Cerebellar cortex (tissue), 1 donor: Measurements from ENCODE around the gene VSIG10.

ENCODE experiments used
- DNase-seq: peaks from one replicate; pipeline ENCODE4 v3.0.0-alpha.2; 2015; ENCODE audit warnings: low spot score

The VSIG10 gene

GRCh38 chr12:118059341-118060191 lies 44.2 kb downstream of the VSIG10 start:
- DNase-seq = peak; percentile 42

DNA sequence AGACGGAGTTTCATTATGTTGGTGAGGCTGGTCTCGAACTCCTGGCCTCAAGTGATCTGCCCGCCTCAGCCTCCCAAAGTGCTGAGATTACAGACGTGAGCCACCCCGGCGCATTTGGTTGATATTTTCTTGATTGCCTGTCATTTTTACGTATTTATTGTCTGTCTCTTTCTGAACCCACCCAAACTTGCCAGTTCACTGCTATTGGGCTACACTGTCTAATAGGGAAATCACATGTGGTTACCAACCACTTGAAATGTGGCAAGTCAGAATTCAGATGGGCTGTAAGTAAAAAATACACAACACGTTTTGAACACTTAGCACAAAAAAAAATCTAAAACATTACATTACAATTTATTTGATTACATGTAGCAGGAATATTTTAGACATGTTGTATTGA lies 44.9 kb downstream of the VSIG10 start:
- no peak for DNase-seq

DNA sequence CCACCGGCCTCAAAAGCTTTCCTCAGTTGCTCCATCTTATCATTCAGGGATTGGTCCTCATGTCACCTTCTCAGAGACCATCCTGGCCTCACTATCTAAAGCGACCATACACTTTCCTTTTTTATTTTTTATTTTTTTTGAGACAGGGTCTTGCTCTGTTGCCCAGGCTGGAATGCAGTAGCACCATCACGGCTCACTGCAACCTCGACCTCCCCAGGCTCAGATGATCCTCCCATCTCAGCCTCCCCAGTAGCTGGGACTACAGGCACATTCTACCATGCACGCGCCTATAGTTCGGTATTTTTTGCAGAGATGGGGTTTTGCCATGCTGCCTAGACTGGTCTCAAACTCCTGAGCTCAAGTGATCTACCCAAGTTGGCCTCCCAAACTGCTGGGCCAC lies 45.6 kb downstream of the VSIG10 start:
- DNase-seq = no peak

DNA sequence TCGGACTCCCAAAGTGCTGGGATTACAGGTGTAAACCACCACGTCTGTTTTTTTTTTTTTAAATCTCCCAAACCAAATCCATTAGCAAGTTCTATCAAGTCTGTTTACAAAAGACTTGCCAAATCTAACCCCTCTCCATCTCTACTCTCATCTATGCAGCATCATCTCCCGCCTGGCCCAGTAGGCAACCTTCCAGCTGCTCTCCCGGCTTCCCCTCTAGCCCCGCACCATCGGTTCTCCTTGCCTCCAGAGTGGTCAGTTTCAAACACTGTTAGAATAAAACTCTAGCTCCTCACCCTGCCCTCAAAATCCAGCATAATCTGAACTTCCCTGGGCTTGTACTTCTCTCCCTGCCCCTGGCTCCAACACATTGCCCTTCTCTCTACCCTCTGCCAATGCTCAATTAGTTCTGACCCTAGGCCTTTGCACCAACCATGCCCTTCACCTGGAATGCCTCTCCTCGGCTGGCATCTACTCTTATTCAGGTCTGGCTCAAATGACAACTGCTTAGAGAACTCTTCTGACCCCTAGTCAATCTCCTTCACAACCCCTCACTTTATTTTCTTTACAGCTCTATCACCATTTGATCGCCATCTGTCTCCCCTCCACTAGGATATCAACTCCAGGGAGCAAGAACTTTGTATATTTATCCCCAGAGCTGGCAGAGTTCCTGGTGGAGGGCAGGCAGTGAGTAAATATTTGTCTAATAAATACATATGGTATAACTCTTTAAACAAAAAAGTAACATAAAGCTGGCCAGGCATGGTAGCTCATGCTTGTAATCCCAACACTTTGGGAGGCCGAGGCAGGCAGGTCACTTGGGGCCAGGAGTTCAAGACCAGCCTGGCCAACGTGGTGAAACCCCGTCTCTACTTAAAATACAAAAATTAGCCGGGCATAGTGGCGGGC lies 47.7 kb downstream of the VSIG10 start:
- no peak for DNase-seq

GRCh38 chr12:118055144-118055557 lies 48.7 kb downstream of the VSIG10 start:
- peak; percentile 37 for DNase-seq

DNA sequence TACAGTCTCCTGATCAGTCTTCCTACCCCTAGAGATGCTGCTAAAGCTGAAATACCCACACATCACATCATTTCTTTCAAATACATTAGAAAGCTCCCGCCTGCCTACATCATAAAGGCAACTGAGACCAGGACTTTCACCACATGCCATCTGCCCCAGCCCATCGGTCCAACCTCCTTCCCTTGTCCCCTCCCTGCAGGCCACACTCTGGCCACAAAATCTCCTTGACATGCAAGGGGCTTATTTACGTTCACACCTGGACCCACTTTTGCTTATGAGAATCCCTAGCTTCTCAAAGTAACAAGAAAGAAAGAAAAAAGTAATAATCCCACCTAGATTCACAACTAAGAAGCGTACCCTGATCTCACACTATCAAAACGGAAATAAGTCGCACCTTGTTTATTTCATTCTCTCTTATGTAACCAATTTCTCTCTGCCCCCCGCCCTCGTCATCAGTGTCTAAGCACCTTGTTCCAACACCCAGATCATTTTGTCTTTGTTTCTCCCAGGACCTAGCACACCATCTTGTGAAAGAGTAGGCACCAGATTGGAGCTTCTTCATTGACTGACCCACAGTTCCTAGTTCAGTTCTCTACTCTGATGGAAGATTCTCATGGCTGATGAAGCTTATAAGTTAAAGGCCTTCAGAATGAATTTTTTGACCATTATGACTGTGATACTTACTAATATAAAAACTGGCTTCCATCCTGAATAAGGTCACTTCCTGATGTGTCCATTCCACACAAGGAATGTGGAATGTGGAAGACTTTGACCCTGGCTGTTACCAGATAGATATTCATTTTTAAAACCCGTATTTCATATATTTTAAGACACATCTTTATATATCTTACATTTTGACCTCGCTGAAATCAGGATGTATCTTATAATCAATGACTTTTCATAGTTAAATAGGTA lies 50.5 kb downstream of the VSIG10 start:
- no peak for DNase-seq

DNA sequence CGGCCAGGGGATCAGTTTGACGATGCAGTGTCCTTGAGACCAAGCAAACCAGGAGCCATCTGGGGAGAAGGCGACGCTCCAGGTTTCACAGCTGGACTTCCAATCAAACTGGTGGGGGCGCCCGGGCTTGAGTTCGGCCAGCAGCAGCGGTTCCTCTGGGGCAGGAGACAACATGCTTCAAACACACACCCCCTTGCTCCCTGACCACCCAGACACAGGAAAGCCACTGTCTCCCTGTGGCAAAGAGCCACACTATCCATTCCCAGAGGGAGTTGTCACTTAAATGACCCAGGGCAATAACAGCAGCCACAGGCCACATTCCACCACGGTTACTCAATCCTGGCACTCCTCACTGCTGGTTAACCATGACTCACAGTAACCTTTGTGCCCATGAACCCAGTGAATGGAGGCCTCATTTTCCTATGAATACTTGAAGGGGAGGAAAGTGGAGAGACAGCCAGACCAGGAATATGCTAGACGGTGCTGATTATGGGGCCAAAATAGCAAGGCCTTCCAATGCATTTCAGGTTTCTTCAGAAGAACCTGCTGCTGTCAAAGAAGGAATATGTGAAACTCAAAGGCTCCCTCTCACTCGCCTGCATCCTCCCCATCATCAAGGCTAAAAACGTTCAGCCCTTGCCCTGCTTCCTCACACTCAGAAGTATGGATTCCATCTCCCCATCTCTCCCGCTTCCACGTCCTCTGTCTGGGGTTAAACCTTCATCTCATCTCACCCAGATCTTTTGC lies 51.3 kb downstream of the VSIG10 start:
- DNase-seq = no peak

GRCh38 chr12:118050972-118051910 lies 52.6 kb downstream of the VSIG10 start:
- DNase-seq = no peak

GRCh38 chr12:118046430-118046829 lies 57.4 kb downstream of the VSIG10 start:
- no peak for DNase-seq

- DNase-seq = no peak
Observed at GRCh38 chr12:118044577-118044976, 59.2 kb downstream of the VSIG10 start.

DNA sequence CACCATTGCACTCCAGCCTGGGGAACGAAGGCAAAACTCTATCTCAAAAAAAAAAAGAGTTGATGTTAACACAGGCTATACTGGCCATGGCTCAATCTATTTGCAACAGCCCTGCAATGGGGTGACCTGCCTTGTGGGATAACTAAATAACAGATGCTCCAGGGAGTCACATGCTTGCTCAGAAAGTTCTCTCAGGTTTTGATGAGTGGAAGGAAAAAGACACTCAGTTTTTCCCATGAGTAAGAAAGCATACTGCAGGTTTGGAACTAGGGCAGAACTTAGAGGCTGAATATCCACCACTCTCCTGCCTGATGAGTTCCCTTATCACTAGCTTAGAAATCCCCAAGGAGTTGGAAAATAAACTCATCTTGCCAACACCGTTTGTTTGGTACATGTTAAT lies 59.7 kb downstream of the VSIG10 start:
- no peak for DNase-seq

DNA sequence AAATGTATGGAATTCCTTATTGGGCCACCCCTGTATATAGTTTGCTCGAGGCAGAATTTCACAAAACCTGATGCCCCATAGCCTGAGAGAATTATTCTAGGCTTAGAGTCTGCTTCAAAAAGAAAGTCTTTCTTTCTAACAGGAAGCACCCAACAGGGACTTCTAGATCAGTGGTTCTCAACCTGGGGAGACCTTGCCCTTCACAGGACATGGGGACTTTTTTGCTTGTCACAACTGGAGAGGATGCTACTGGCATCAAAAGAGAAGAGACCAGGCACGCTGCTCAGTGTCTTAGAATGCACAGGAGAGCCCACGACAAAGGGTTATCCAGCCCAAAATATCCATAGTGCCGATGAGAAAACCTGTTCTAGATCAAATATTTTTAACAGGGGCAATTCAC lies 61.7 kb downstream of the VSIG10 start:
- no peak for DNase-seq

- DNase-seq = no peak
Observed at GRCh38 chr12:118038137-118038536, 65.7 kb downstream of the VSIG10 start.

- no peak for DNase-seq
Observed at GRCh38 chr12:118036672-118037411, 67.0 kb downstream of the VSIG10 start.

- DNase-seq = peak; percentile 71
Observed at GRCh38 chr12:118035190-118036041, 68.4 kb downstream of the VSIG10 start.

DNA sequence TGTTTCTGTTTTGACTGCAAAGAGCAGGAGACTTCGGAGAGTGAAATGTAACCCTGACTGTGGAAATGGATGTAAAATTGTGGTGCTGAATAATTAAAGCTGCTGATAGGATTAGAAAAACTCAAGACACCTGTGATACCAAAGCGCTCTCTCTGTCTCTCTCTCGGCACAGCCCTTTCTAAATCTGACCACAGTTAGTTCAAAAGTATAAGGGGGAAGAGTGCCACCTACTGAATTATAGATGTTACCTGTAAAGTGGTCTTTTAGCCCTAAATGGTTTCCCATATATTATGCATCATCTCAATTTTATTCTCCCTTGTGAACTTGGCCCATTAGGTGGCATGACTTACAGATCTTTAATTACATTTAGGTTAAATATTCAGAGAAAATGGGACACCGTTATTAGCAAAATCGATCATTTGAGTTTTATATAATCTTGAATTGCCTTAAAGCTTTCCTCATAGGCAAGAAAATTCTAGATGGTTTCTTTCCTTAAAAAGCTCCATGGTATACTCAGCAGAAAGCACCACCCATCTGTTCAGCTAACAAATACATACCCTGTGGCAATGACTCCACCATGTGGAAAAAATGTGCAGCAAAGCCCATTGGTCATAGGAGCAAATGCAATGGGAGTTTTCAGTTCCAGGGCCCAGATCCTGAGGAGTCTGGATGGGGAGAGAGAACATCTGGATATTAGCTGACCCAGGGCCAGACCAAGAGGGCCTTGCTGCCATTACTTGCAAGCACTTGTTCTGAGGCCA lies 69.2 kb downstream of the VSIG10 start:
- peak; percentile 82 for DNase-seq

DNA sequence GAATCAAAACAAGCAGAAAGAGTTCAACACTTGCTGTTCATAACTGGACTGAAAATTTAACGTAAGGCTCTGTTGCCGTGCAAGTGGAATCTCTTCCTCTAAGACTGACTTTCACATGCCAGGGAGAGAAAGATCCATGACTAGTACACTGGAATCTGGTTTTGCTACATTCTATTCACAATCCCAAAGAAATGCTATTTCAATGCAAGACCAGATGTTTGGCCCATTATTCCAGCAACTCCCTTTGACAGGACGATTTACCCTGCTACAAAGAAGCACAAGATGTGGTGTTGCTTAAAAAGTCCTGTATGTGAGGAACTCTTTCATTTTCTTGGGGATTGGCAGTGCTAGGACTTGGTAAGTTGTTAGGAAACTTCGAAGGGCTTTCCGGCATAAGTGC lies 69.9 kb downstream of the VSIG10 start:
- DNase-seq = no peak

- no peak for DNase-seq
Observed at GRCh38 chr12:118033323-118033722, 70.5 kb downstream of the VSIG10 start.
